SK-N-SH (cell line): ENCODE data around the gene TAMM41. TPM values are rescaled to one million over a fixed set of nuclear protein-coding genes. Genes with fewer than 3 reads are reported as not detected.
"Not testable (repeated sequence)": the region's sequence is repeated elsewhere in the genome, so short reads cannot be mapped to it uniquely, and the experiment has no call there.

ENCODE experiments used
- CTCF ChIA-PET: fragments of 300-600, 350-600 bp; formaldehyde crosslinking; extraction: SDS; loops from one replicate; lab custom pipeline; 2021; lab: Yijun Ruan, JAX
- POLR2A ChIA-PET: fragments of 350-600 bp; sonication (Branson Sonifier 250); formaldehyde crosslinking; extraction: SDS; loops from one replicate; lab custom pipeline; 2020; ENCODE audit warnings: antibody characterized with exemption, inconsistent platforms; lab: Yijun Ruan, JAX
- DNase-seq: peaks from one replicate; pipeline ENCODE4 v3.0.0; 2012
- H2AFZ ChIP-seq: fragments of 200-600 bp; sonication (generic); 2 replicates; pipeline ENCODE4 v1.8.1; 2016; ENCODE audit warnings: antibody characterized with exemption, mild to moderate bottlenecking, low read depth
- H3F3A ChIP-seq: fragments of 200-600 bp; sonication (generic); replicated peaks from 2 replicates; pipeline ENCODE3; 2016; ENCODE audit warnings: antibody characterized with exemption, mild to moderate bottlenecking; ENCODE audit not compliant: insufficient read depth
- H3K27ac ChIP-seq, 2 experiments: fragments of 200-500 bp in 1 of 2; fragments of 200-600 bp in 1 of 2; sonication (Bioruptor generic) in 1 of 2; sonication (generic), shearing (Covaris generic) in 1 of 2; 2 replicates each; pipeline versions ENCODE4 v1.5.1 to v1.6.1; 2014 to 2016; ENCODE audit warnings: low read depth in 2 of 2, inconsistent platforms in 1 of 2, low read length in 1 of 2, mild to moderate bottlenecking in 1 of 2, mixed read lengths in 1 of 2
- H3K27me3 ChIP-seq: fragments of 200-600 bp; sonication (generic), shearing (Covaris generic); 2 replicates; pipeline ENCODE4 v1.6.1; 2016; ENCODE audit warnings: mixed run types; ENCODE audit not compliant: insufficient read depth
- H3K36me3 ChIP-seq, 2 experiments: fragments of 200-500 bp in 1 of 2; fragments of 200-600 bp in 1 of 2; sonication (Bioruptor generic) in 1 of 2; sonication (generic) in 1 of 2; replicated peaks in 1 of 2; 2 replicates each; pipeline versions ENCODE3 to v1.5.1; 2014 to 2016; ENCODE audit warnings: low read length in 1 of 2, mild to moderate bottlenecking in 1 of 2; ENCODE audit not compliant: insufficient read depth in 2 of 2, control insufficient read depth in 1 of 2
- H3K4me1 ChIP-seq, 2 experiments: fragments of 200-500 bp in 1 of 2; fragments of 200-600 bp in 1 of 2; sonication (Bioruptor generic) in 1 of 2; sonication (generic), shearing (Covaris generic) in 1 of 2; 2 replicates each; pipeline versions ENCODE4 v1.5.1 to v1.6.1; 2014 to 2016; ENCODE audit warnings: low read depth in 1 of 2, low read length in 1 of 2, mixed run types in 1 of 2; ENCODE audit not compliant: insufficient read depth in 2 of 2, control insufficient read depth in 1 of 2
- H3K4me2 ChIP-seq: fragments of 200-600 bp; sonication (generic), shearing (Covaris generic); 2 replicates; pipeline ENCODE4 v1.6.1; 2017; ENCODE audit warnings: mixed run types
- H3K4me3 ChIP-seq, 2 experiments: fragments of 200-500 bp in 1 of 2; fragments of 200-600 bp in 1 of 2; sonication (Bioruptor generic) in 1 of 2; sonication (generic), shearing (Covaris generic) in 1 of 2; 2 replicates each; pipeline versions ENCODE4 v1.5.1 to v1.8.1; 2014 to 2016; ENCODE audit warnings: low read depth in 2 of 2, inconsistent platforms in 1 of 2, low read length in 1 of 2, mild to moderate bottlenecking in 1 of 2, mixed read lengths in 1 of 2, moderate library complexity in 1 of 2
- H3K79me2 ChIP-seq: fragments of 200-600 bp; sonication (generic); 2 replicates; pipeline ENCODE4 v1.8.1; 2017; ENCODE audit warnings: mild to moderate bottlenecking; ENCODE audit not compliant: insufficient read depth
- H3K9ac ChIP-seq: fragments of 200-600 bp; sonication (generic); 2 replicates; pipeline ENCODE4 v1.6.1; 2017; ENCODE audit warnings: mixed run types
- H3K9me2 ChIP-seq: fragments of 200-600 bp; sonication (generic); 2 replicates; pipeline ENCODE4 v1.6.1; 2017; ENCODE audit warnings: mixed run types
- H3K9me3 ChIP-seq: fragments of 200-600 bp; sonication (generic); 2 replicates; pipeline ENCODE4 v1.6.1; 2017; ENCODE audit warnings: mixed run types, mild to moderate bottlenecking, moderate library complexity
- H4K20me1 ChIP-seq: fragments of 200-600 bp; sonication (generic); 2 replicates; pipeline ENCODE4 v1.6.1; 2017; ENCODE audit warnings: mild to moderate bottlenecking, mixed run types; ENCODE audit not compliant: insufficient read depth
- ELF1 ChIP-seq: IDR thresholded peaks from 2 replicates; pipeline ENCODE4 v1.4.0; 2012
- FOXJ3 ChIP-seq: sonication (generic); formaldehyde crosslinking; IDR thresholded peaks from 2 replicates; pipeline ENCODE4 v1.5.1; 2020; ENCODE audit warnings: mild to moderate bottlenecking, missing genetic modification reagents
- FOXM1 ChIP-seq: IDR thresholded peaks from 2 replicates; pipeline ENCODE4 v1.4.0; 2012; ENCODE audit warnings: low read depth, mild to moderate bottlenecking
- MXI1 ChIP-seq: IDR thresholded peaks from 2 replicates; pipeline ENCODE4 v1.6.1; 2012; ENCODE audit warnings: mild to moderate bottlenecking, low read depth, low read length, improper control_type of control experiment
- SMC3 ChIP-seq: IDR thresholded peaks from 2 replicates; pipeline ENCODE4 v1.6.1; 2012; ENCODE audit warnings: low read depth, low read length, improper control_type of control experiment
- TAF1 ChIP-seq: IDR thresholded peaks from 2 replicates; pipeline ENCODE4 v1.6.1; 2012; ENCODE audit warnings: low read depth, mild to moderate bottlenecking, low read length, moderate library complexity, borderline replicate concordance
- TCF12 ChIP-seq: IDR thresholded peaks from 2 replicates; pipeline ENCODE4 v1.4.0; 2012
- TEAD4 ChIP-seq: IDR thresholded peaks from 2 replicates; pipeline ENCODE4 v1.4.0; 2012; ENCODE audit warnings: mild to moderate bottlenecking, borderline replicate concordance; ENCODE audit not compliant: insufficient read depth
- WGBS: methylation state at CpG from one replicate; pipeline ENCODE4 v1.1.6; 2017; ENCODE audit warnings: low lambda C conversion rate; 5-methylcytosine and 5-hydroxymethylcytosine counted together
- polyA plus RNA-seq, 3 experiments: library from polyadenylated mRNA; depleted of rRNA; stranded (reverse); fragments of >200 nt; gene quantifications; 2 replicates each; pipeline ENCODE4 v1.2.3, GENCODE V29; 2012
- TF ChIP-seq, protein P1 (sequence below): IDR thresholded peaks from 2 replicates; pipeline ENCODE4 v1.6.1; 2012; ENCODE audit warnings: mild to moderate bottlenecking, low read depth, low read length, moderate library complexity
- TF ChIP-seq, protein P2 (sequence below): IDR thresholded peaks from 2 replicates; pipeline ENCODE4 v1.4.0; 2012; ENCODE audit warnings: low read depth, borderline replicate concordance

The TAMM41 gene
- polyA plus RNA-seq, 1 of the 3 experiments (the other 2 are of a cell fraction): 14.3 TPM

- no peaks in the 10 kb centered on the region for H3K4me1 ChIP-seq
- no peaks in the 10 kb centered on the region for H3K79me2 ChIP-seq
- CTCF ChIA-PET: interaction anchor here (0.7 kb wide), 1 partner anchor 107 kb away, joined by 3 read pairs; no protein-coding TSS in a partner anchor
- no peak overlapping the region for H3K4me2 ChIP-seq
- WGBS: 78% methylated on average over 6 of the region's 6 CpGs
- H3K36me3 ChIP-seq: no peaks in the 10 kb centered on the region
- POLR2A ChIA-PET: no interaction called here
- H2AFZ ChIP-seq: no peak overlapping the region
- TF ChIP-seq TCF12: no peak
- no peak overlapping the region for H3K4me3 ChIP-seq
- H3K27ac ChIP-seq: no peak overlapping the region
- H3F3A ChIP-seq: no peaks in the 10 kb centered on the region
- no peak overlapping the region for H3K9ac ChIP-seq
- no peaks in the 10 kb centered on the region for H3K9me3 ChIP-seq
- H3K9me2 ChIP-seq: no peaks in the 10 kb centered on the region
- DNase-seq: no peak
- H4K20me1 ChIP-seq: no peaks in the 10 kb centered on the region
- H3K27me3 ChIP-seq: no peaks in the 10 kb centered on the region
These were observed 88.8 kb downstream of the TAMM41 start for GRCh38 chr3:11757929-11758328.

- Histone ChIP-seq H2AFZ (no peak overlapping the region), H3K79me2 (no peaks in the 10 kb centered on the region), H4K20me1 (no peaks in the 10 kb centered on the region), H3K27me3 (no peaks in the 10 kb centered on the region), H3K36me3 (no peaks in the 10 kb centered on the region), H3K4me1 (no peaks in the 10 kb centered on the region), H3K9me3 (no peaks in the 10 kb centered on the region), H3K4me2 (no peak overlapping the region), H3K27ac (no peak overlapping the region), H3K9ac (no peak overlapping the region), H3K4me3 (no peak overlapping the region), H3F3A (no peaks in the 10 kb centered on the region), H3K9me2 (no peaks in the 10 kb centered on the region)
- POLR2A ChIA-PET: no interaction called here
- CTCF ChIA-PET: no interaction called here
- TF ChIP-seq TCF12 (no peak), TEAD4 (no peak), SMC3 (no peak), ELF1 (no peak), FOXM1 (no peak)
- TF ChIP-seq, protein P1, sequence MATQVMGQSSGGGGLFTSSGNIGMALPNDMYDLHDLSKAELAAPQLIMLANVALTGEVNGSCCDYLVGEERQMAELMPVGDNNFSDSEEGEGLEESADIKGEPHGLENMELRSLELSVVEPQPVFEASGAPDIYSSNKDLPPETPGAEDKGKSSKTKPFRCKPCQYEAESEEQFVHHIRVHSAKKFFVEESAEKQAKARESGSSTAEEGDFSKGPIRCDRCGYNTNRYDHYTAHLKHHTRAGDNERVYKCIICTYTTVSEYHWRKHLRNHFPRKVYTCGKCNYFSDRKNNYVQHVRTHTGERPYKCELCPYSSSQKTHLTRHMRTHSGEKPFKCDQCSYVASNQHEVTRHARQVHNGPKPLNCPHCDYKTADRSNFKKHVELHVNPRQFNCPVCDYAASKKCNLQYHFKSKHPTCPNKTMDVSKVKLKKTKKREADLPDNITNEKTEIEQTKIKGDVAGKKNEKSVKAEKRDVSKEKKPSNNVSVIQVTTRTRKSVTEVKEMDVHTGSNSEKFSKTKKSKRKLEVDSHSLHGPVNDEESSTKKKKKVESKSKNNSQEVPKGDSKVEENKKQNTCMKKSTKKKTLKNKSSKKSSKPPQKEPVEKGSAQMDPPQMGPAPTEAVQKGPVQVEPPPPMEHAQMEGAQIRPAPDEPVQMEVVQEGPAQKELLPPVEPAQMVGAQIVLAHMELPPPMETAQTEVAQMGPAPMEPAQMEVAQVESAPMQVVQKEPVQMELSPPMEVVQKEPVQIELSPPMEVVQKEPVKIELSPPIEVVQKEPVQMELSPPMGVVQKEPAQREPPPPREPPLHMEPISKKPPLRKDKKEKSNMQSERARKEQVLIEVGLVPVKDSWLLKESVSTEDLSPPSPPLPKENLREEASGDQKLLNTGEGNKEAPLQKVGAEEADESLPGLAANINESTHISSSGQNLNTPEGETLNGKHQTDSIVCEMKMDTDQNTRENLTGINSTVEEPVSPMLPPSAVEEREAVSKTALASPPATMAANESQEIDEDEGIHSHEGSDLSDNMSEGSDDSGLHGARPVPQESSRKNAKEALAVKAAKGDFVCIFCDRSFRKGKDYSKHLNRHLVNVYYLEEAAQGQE: no peak
- DNase-seq: no peak
- 55% methylated on average over 9 of the region's 9 CpGs for WGBS
These were observed 89.2 kb downstream of the TAMM41 start for GRCh38 chr3:11757441-11757875.

DNA sequence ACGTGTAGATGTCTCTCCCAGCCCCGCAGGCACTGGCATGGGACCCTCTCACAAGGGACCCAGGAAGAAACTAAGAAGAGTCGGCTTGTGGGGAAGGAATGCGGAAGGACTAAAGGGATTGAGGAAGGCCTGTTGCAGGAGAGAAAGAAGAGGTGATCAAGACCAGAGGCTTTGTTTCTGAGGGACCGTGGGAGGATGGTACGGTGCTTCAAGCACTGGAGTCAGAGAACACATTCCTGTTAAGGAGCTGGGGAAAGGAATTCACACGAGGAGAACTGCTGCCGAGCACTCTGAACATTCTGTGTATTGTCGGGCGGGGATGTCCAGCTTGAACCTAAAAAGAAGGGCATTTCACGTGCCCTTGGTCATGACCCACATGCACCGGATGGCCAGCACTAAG lies 91.4 kb downstream of the TAMM41 start:
- no peak overlapping the region for H3K4me2 ChIP-seq

GRCh38 chr3:11752254-11752653 lies 94.4 kb downstream of the TAMM41 start:
- H3K4me1 ChIP-seq, H3K9me3 ChIP-seq, H3K4me2 ChIP-seq, H3K9ac ChIP-seq, H3F3A ChIP-seq, POLR2A ChIA-PET, H3K79me2 ChIP-seq, DNase-seq, H3K4me3 ChIP-seq, H3K27me3 ChIP-seq, H3K27ac ChIP-seq, H3K36me3 ChIP-seq, H2AFZ ChIP-seq, H3K9me2 ChIP-seq, H4K20me1 ChIP-seq: not testable (repeated sequence)
- WGBS: 63% methylated on average over 4 of the region's 4 CpGs
- CTCF ChIA-PET: interaction anchor here (1.3 kb wide), 1 partner anchor 22 kb away, joined by 4 read pairs; no protein-coding TSS in a partner anchor

More for the DNA sequence above, 91.4 kb downstream of the TAMM41 start:
- ChIA-PET CTCF (no interaction called here), POLR2A (no interaction called here)
- Histone ChIP-seq H3F3A (no peaks in the 10 kb centered on the region), H3K27ac (no peak overlapping the region), H3K36me3 (no peaks in the 10 kb centered on the region), H3K27me3 (no peaks in the 10 kb centered on the region), H2AFZ (no peak overlapping the region), H3K4me3 (no peak overlapping the region), H4K20me1 (no peaks in the 10 kb centered on the region), H3K79me2 (no peaks in the 10 kb centered on the region), H3K9me3 (no peaks in the 10 kb centered on the region), H3K9ac (no peak overlapping the region), H3K4me1 (no peaks in the 10 kb centered on the region), H3K9me2 (no peaks in the 10 kb centered on the region)
- DNase-seq: no peak
- 82% methylated on average over 11 of the region's 12 CpGs for WGBS
- TF ChIP-seq FOXJ3 (CRISPR knock-in tag): no peak
- TF ChIP-seq FOXM1: no peak
- TF ChIP-seq, protein P2, sequence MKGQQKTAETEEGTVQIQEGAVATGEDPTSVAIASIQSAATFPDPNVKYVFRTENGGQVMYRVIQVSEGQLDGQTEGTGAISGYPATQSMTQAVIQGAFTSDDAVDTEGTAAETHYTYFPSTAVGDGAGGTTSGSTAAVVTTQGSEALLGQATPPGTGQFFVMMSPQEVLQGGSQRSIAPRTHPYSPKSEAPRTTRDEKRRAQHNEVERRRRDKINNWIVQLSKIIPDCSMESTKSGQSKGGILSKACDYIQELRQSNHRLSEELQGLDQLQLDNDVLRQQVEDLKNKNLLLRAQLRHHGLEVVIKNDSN: no peak
- no peak for TF ChIP-seq TAF1
- TF ChIP-seq MXI1: no peak
